Prostate gland (tissue), 2 donors: ENCODE results near the gene PABPN1L. TPM values are rescaled to one million over a fixed set of nuclear protein-coding genes. Genes with fewer than 3 reads are reported as not detected.
"Not testable (repeated sequence)": the region's sequence is repeated elsewhere in the genome, so short reads cannot be mapped to it uniquely, and the experiment has no call there.

Experiments
- DNase-seq: peaks from one replicate; pipeline ENCODE4 v3.0.0-alpha.2; 2019; ENCODE audit warnings: low spot score
- H3K27ac ChIP-seq, 2 donors: fragments of 200-600 bp; sonication (generic); 2 replicates each; pipeline ENCODE4 v1.5.1; 2017 to 2019
- H3K27me3 ChIP-seq: fragments of 200-600 bp; sonication (generic); replicated peaks from 2 replicates; pipeline ENCODE4 v1.5.1; 2019; ENCODE audit not compliant: insufficient read depth
- H3K36me3 ChIP-seq, 2 donors: fragments of 200-600 bp; sonication (generic); 1 replicate in 1 of 2; 2 replicates in 1 of 2; pipeline versions ENCODE4 v1.5.1 to v1.8.1; 2017 to 2019
- H3K4me1 ChIP-seq: fragments of 200-600 bp; sonication (generic); replicated peaks from 2 replicates; pipeline ENCODE4 v1.5.1; 2019
- H3K4me3 ChIP-seq, 2 donors: fragments of 200-600 bp; sonication (generic); 2 replicates each; pipeline ENCODE4 v1.5.1; 2017 to 2019
- H3K9me3 ChIP-seq: fragments of 200-600 bp; sonication (generic); 2 replicates; pipeline ENCODE4 v1.5.1; 2017
- POLR2A ChIP-seq: fragments of 450-650 bp; IDR thresholded peaks from one replicate; pipeline ENCODE4 v1.6.1; 2016; ENCODE audit warnings: antibody characterized with exemption, mild to moderate bottlenecking
- POLR2AphosphoS5 ChIP-seq: sonication (generic); formaldehyde crosslinking; IDR thresholded peaks from one replicate; pipeline ENCODE4 v1.6.1; 2017; ENCODE audit warnings: antibody characterized with exemption
- WGBS: methylation state at CpG from one replicate; pipeline ENCODE4 v1.1.5; 2018; 5-methylcytosine and 5-hydroxymethylcytosine counted together
- intact Hi-C: fragments of 100-400 bp; cut with DNase I; formaldehyde crosslinking; loops from one replicate; pipeline ENCODE4 v1.14.2; 2022
- total RNA-seq, 2 donors: library from RNA; depleted of rRNA; stranded (reverse); fragments of >200 nt; gene quantifications; one replicate each; pipeline ENCODE4 v1.1.0, GENCODE V29; 2016
- TF ChIP-seq, protein P1 (sequence below), 4 experiments: fragments of 200-600 bp in 2 of 4; fragments of 450-650 bp in 2 of 4; sonication (generic) in 2 of 4; IDR thresholded peaks; 1 replicate in 3 of 4; 2 replicates in 1 of 4; pipeline ENCODE4 v1.5.1; 2016 to 2019; ENCODE audit warnings: antibody characterized with exemption in 4 of 4, mild to moderate bottlenecking in 2 of 4, moderate library complexity in 2 of 4

PABPN1L gene
- total RNA-seq, 2 donors from 2014 or later = 4.1 TPM; not detected in 1

- H3K4me1 ChIP-seq = no peaks in the 10 kb centered on the region
- H3K27me3 ChIP-seq = no peaks in the 10 kb centered on the region
- TF ChIP-seq, protein P1, sequence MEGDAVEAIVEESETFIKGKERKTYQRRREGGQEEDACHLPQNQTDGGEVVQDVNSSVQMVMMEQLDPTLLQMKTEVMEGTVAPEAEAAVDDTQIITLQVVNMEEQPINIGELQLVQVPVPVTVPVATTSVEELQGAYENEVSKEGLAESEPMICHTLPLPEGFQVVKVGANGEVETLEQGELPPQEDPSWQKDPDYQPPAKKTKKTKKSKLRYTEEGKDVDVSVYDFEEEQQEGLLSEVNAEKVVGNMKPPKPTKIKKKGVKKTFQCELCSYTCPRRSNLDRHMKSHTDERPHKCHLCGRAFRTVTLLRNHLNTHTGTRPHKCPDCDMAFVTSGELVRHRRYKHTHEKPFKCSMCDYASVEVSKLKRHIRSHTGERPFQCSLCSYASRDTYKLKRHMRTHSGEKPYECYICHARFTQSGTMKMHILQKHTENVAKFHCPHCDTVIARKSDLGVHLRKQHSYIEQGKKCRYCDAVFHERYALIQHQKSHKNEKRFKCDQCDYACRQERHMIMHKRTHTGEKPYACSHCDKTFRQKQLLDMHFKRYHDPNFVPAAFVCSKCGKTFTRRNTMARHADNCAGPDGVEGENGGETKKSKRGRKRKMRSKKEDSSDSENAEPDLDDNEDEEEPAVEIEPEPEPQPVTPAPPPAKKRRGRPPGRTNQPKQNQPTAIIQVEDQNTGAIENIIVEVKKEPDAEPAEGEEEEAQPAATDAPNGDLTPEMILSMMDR (IDR thresholded peaks at IDR 0.05) = no peak
- TF ChIP-seq POLR2A (no peak), POLR2AphosphoS5 (no peak)
- no peak overlapping the region for H3K4me3 ChIP-seq
- intact Hi-C loops = no loop called here
- 84% methylated on average over 18 of the region's 19 CpGs for WGBS
- H3K9me3 ChIP-seq = no peaks in the 10 kb centered on the region
- no peak overlapping the region for H3K27ac ChIP-seq
- H3K36me3 ChIP-seq = no peaks in the 10 kb centered on the region
- no peak for DNase-seq
Observed at GRCh38 chr16:88893127-88893968, 26.9 kb upstream of the PABPN1L start.

- DNase-seq = no peak
- WGBS = 93% methylated on average over 20 of the region's 20 CpGs
- intact Hi-C loops = no loop called here
- TF ChIP-seq, protein P1 (IDR thresholded peaks at IDR 0.05) = no peak
- TF ChIP-seq POLR2A = no peak
- no peak for TF ChIP-seq POLR2AphosphoS5
- Histone ChIP-seq H3K4me3 (no peak overlapping the region), H3K9me3 (no peaks in the 10 kb centered on the region), H3K27me3 (no peaks in the 10 kb centered on the region), H3K27ac (no peak overlapping the region), H3K36me3 (no peaks in the 10 kb centered on the region), H3K4me1 (no peaks in the 10 kb centered on the region)
Observed at GRCh38 chr16:88892065-88892464, 25.6 kb upstream of the PABPN1L start.

DNA sequence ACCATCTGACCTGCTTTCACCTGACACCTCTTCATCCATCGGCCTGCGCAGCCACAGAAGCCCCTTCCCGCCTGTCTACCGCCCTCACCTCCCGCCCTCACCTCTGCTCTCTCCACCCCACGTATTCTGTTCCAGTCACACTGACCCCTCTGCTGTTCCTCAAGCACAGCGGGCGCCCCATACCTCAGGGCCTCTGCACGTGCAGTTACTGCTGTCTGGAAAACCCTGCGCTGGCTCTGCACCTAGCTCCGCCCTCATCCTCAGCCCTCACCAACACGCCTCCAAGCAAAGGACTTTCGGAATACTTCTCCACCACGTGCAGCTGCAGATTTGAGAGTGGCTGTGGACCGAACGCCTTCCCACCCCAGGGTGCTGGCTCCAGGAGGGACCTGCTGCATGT is 24.6 kb upstream of the PABPN1L start:
- no peak for DNase-seq
- H3K27me3 ChIP-seq = no peaks in the 10 kb centered on the region
- 87% methylated on average over 16 of the region's 16 CpGs for WGBS
- H3K4me1 ChIP-seq = no peaks in the 10 kb centered on the region
- no peaks in the 10 kb centered on the region for H3K36me3 ChIP-seq
- intact Hi-C loops = no loop called here
- TF ChIP-seq POLR2AphosphoS5 (no peak), POLR2A (no peak)
- TF ChIP-seq, protein P1 (IDR thresholded peaks at IDR 0.05) = no peak
- no peak overlapping the region for H3K4me3 ChIP-seq
- H3K27ac ChIP-seq = no peak overlapping the region
- H3K9me3 ChIP-seq = no peaks in the 10 kb centered on the region

GRCh38 chr16:88889702-88890352 is 23.4 kb upstream of the PABPN1L start:
- H3K9me3 ChIP-seq, DNase-seq, H3K27ac ChIP-seq, H3K4me1 ChIP-seq, H3K36me3 ChIP-seq, H3K27me3 ChIP-seq, intact Hi-C loops, H3K4me3 ChIP-seq: not testable (repeated sequence)
- WGBS = 95% methylated on average over 48 of the region's 48 CpGs

GRCh38 chr16:88888461-88889387 is 22.3 kb upstream of the PABPN1L start:
- no peak for DNase-seq
- H3K36me3 ChIP-seq = no peaks in the 10 kb centered on the region
- no peaks in the 10 kb centered on the region for H3K9me3 ChIP-seq
- no peak for TF ChIP-seq POLR2AphosphoS5
- TF ChIP-seq, protein P1 (IDR thresholded peaks at IDR 0.05) = no peak
- TF ChIP-seq POLR2A = no peak
- H3K27me3 ChIP-seq = no peaks in the 10 kb centered on the region
- no peak overlapping the region for H3K27ac ChIP-seq
- intact Hi-C loops = no loop called here
- no peak overlapping the region for H3K4me3 ChIP-seq
- 85% methylated on average over 28 of the region's 30 CpGs for WGBS
- no peaks in the 10 kb centered on the region for H3K4me1 ChIP-seq
